Neural progenitor cell (in vitro differentiated cells): ENCODE results near the gene GRAP.

ENCODE experiments used
- CTCF ChIP-seq: fragments of 200-600 bp; sonication (generic); IDR thresholded peaks from 2 replicates; pipeline ENCODE4 v1.5.1; 2017; ENCODE audit warnings: antibody characterized with exemption, mild to moderate bottlenecking
- EZH2 ChIP-seq: fragments of 200-600 bp; sonication (generic); IDR thresholded peaks from 2 replicates; pipeline ENCODE4 v1.6.1; 2017; ENCODE audit warnings: antibody characterized with exemption, mild to moderate bottlenecking, moderate library complexity
- EZH2phosphoT487 ChIP-seq: fragments of 200-600 bp; sonication (generic); IDR thresholded peaks from 2 replicates; pipeline ENCODE4 v1.6.1; 2017; ENCODE audit warnings: antibody characterized with exemption

GRCh38 chr17:18986541-18987229 lies 60.1 kb downstream of the GRAP start:
- TF ChIP-seq CTCF (no peak), EZH2 (no peak), EZH2phosphoT487 (no peak)
